ENCODE data around the gene FGF12.
A peak's percentile ranks its signal among the peaks of the same experiment; 100 is the strongest.

FGF12 gene

GRCh38 chr3:192467230-192468140 is 259.9 kb downstream of the FGF12 start:
- no peak overlapping the region for H3K4me3 ChIP-seq (replicated peaks; ENCODE audit: low read depth, low read length)
- TF ChIP-seq, protein P1, sequence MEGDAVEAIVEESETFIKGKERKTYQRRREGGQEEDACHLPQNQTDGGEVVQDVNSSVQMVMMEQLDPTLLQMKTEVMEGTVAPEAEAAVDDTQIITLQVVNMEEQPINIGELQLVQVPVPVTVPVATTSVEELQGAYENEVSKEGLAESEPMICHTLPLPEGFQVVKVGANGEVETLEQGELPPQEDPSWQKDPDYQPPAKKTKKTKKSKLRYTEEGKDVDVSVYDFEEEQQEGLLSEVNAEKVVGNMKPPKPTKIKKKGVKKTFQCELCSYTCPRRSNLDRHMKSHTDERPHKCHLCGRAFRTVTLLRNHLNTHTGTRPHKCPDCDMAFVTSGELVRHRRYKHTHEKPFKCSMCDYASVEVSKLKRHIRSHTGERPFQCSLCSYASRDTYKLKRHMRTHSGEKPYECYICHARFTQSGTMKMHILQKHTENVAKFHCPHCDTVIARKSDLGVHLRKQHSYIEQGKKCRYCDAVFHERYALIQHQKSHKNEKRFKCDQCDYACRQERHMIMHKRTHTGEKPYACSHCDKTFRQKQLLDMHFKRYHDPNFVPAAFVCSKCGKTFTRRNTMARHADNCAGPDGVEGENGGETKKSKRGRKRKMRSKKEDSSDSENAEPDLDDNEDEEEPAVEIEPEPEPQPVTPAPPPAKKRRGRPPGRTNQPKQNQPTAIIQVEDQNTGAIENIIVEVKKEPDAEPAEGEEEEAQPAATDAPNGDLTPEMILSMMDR (IDR thresholded peaks at IDR 0.05; ENCODE audit: low read depth, low read length, missing control alignments): peak; percentile 76
- no peak for DNase-seq (ENCODE audit: extremely low read depth, low read depth)

GRCh38 chr3:192449036-192449435 is 278.3 kb downstream of the FGF12 start:
- TF ChIP-seq, protein P1 (IDR thresholded peaks at IDR 0.05; ENCODE audit: low read depth, low read length, missing control alignments): no peak
- no peak for DNase-seq (ENCODE audit: extremely low read depth, low read depth)
- no peak overlapping the region for H3K4me3 ChIP-seq (replicated peaks; ENCODE audit: low read depth, low read length)

- TF ChIP-seq, protein P1 (IDR thresholded peaks at IDR 0.05; ENCODE audit: low read depth, low read length, missing control alignments): no peak
- no peak for DNase-seq (ENCODE audit: extremely low read depth, low read depth)
- no peak overlapping the region for H3K4me3 ChIP-seq (replicated peaks; ENCODE audit: low read depth, low read length)
Observed at GRCh38 chr3:192445770-192446644, 281.3 kb downstream of the FGF12 start.

DNA sequence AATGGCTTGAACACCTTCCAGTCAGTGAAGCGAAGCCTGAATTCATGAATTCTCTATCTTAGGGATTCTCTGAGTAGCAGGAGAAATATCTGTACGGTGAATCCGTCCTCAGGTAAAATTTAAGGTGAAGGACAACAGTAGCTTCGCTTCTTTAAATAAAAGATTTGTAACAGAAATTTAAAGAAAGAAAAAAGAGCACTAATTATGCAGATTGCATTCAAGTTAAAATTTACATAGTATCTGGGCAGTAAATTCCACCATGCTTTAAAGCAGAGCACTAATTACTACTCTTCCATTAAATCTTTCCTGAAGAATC is 282.6 kb downstream of the FGF12 start:
- DNase-seq (ENCODE audit: extremely low read depth, low read depth): no peak
- TF ChIP-seq, protein P1 (IDR thresholded peaks at IDR 0.05; ENCODE audit: low read depth, low read length, missing control alignments): no peak
- no peak overlapping the region for H3K4me3 ChIP-seq (replicated peaks; ENCODE audit: low read depth, low read length)

DNA sequence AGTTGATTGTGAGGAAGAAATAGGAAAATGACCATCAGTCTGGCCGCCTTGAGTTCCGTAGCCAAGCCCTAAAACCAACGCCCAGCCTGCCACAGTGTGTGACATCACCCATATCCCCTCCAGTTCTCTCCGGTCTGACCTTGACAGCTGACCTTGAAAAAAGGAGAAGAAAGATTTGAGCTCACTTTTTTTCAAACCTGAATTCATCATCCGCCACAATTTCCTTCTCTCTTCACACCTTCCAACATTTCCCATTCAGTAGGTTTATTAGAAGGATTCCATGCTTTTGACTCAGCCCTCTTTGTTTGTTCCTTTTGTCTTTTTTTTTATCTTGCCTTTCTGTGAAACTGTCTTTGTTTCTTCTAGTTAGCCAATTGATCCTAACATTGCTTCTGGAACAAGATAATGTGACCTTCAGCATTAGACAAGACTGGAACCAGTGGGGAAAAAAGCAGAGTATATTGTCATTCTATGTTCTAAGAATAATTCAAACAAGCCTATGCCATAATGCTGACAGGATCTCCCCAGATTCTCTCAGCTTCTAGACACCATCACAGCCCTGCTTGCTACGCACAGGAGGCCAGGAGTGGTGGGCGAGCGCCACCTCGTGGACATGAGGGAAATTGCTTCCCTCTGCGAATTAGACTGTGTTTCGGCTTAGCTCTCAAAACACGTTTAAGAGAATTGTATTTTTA is 283.1 kb downstream of the FGF12 start:
- DNase-seq (ENCODE audit: extremely low read depth, low read depth): peak; percentile 12
- H3K4me3 ChIP-seq (replicated peaks; ENCODE audit: low read depth, low read length): no peak overlapping the region
- TF ChIP-seq, protein P1 (IDR thresholded peaks at IDR 0.05; ENCODE audit: low read depth, low read length, missing control alignments): peak; percentile 91

DNA sequence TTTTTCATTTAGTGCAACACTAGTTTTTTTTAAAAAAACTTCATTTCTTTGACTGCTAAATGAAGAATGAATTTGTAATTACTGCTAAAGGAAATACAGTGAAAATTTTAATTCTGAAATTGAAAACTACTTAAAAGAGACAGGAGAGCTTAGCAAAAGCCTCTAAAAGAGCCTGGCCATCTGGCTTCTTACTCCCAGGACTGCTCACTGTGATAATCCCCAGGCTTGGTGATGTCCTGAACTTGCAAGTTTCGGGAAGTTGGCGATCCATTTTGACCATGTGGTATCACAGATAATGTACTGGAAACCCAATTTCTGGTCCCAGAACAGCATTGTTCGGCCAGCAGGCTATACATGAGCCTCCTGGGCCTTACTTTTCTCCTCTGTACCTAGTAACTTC is 292.1 kb downstream of the FGF12 start:
- no peak for DNase-seq (ENCODE audit: extremely low read depth, low read depth)
- TF ChIP-seq, protein P1 (IDR thresholded peaks at IDR 0.05; ENCODE audit: low read depth, low read length, missing control alignments): no peak
- no peak overlapping the region for H3K4me3 ChIP-seq (replicated peaks; ENCODE audit: low read depth, low read length)
